RWPE1 (cell line): ENCODE results near the gene MTHFS.

Experiments
- CTCF ChIA-PET: fragments of 350-600 bp; sonication (Branson Sonifier 250); formaldehyde crosslinking; extraction: SDS; loops from one replicate; lab custom pipeline; 2021; lab: Yijun Ruan, JAX
- POLR2A ChIA-PET: fragments of 400-600 bp; formaldehyde crosslinking; extraction: SDS; loops from one replicate; lab custom pipeline; 2020; ENCODE audit warnings: antibody characterized with exemption; ENCODE audit not compliant: low non-redundant PET; lab: Yijun Ruan, JAX
- DNase-seq: peaks from one replicate; pipeline ENCODE4 v3.0.0; 2012; ENCODE audit warnings: low spot score
- H3K27ac ChIP-seq: fragments of 450-650 bp; 2 replicates; pipeline ENCODE4 v1.5.1; 2017
- TF ChIP-seq, protein P1 (sequence below): fragments of 450-650 bp; conservative IDR thresholded peaks from 2 replicates; pipeline ENCODE4 v1.5.1; 2017; ENCODE audit warnings: low read depth, mild to moderate bottlenecking

The MTHFS gene

DNA sequence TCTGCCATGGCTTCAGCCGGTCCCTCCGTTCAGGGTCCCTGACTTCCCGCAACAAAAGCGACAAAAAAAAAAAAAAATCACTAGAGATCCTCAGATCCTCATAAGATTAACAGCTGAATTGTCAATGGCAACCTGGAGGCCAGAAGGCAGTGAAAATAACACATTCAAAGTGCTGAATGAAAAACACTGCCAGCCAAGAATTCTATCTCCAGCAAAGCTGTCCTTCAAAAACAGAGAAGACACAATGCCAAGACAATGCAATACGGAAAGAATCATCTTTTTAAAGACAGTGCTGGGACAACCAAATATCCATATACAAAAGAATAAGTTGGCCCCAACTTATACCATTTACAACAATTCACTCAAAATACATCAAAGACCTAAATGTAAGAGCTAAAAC is 21.6 kb downstream of the MTHFS start:
- DNase-seq: no peak
- ChIA-PET CTCF (no interaction called here), POLR2A (no interaction called here)
- TF ChIP-seq, protein P1, sequence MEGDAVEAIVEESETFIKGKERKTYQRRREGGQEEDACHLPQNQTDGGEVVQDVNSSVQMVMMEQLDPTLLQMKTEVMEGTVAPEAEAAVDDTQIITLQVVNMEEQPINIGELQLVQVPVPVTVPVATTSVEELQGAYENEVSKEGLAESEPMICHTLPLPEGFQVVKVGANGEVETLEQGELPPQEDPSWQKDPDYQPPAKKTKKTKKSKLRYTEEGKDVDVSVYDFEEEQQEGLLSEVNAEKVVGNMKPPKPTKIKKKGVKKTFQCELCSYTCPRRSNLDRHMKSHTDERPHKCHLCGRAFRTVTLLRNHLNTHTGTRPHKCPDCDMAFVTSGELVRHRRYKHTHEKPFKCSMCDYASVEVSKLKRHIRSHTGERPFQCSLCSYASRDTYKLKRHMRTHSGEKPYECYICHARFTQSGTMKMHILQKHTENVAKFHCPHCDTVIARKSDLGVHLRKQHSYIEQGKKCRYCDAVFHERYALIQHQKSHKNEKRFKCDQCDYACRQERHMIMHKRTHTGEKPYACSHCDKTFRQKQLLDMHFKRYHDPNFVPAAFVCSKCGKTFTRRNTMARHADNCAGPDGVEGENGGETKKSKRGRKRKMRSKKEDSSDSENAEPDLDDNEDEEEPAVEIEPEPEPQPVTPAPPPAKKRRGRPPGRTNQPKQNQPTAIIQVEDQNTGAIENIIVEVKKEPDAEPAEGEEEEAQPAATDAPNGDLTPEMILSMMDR: no peak
- H3K27ac ChIP-seq: no peak overlapping the region

DNA sequence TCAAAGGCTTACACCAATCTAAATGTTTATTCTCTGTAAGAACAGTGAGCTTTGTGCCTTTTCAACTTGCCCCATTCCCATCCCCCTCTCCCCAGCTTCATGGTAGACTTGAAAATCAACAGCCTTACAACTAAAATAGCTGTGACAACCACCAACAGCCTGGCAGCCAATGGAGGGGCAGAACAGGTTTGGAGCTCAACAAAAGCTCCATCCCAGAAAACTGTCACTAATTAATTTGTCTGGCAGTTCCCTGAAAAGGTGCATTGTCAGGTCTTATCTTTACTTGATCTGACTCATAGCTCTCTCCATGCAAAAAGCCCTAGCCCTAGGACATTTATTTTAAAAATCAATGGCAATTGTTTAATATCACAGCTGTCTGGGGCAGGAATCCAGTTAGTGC is 22.6 kb downstream of the MTHFS start:
- CTCF ChIA-PET: interaction anchor here (0.6 to 1.1 kb wide), 3 partner anchors 9 to 1788 kb away, joined by 3 read pairs; no protein-coding TSS in a partner anchor
- TF ChIP-seq, protein P1: no peak
- H3K27ac ChIP-seq: no peak overlapping the region
- POLR2A ChIA-PET: no interaction called here
- peak; percentile 15 for DNase-seq

DNA sequence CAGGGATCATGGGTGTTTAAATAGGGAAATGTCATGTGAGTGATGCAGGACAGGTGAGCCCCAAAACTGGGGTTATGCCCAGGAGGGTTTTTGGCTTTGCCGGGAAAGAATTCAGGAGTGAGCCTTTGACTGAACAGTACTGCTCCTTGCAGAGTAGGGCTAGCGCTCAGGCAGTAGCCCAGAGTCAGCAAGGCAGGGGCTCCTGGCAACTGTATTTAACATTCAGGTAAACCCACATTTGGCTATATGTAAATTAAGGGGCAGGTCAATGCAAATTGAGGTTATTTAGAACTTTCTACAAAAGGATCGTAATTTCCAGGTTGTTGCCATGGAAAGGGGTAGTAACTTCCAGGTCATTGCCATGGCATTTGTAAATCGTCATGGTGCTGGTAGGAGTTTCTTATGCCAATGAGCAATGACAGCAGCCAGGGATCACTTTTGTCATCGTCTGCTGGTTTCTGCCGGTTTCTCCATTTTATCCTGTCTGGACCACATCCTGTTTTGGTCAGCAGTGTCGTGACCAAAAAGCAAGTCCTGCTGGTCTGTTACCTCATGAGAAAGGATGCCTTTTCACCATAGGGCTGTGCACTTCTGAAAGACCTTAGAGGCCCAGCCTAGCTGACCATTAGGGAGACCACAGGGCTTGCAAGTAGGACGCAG is 24.3 kb downstream of the MTHFS start:
- H3K27ac ChIP-seq: no peak overlapping the region
- ChIA-PET CTCF (no interaction called here), POLR2A (no interaction called here)
- DNase-seq: no peak
- TF ChIP-seq, protein P1: no peak

DNA sequence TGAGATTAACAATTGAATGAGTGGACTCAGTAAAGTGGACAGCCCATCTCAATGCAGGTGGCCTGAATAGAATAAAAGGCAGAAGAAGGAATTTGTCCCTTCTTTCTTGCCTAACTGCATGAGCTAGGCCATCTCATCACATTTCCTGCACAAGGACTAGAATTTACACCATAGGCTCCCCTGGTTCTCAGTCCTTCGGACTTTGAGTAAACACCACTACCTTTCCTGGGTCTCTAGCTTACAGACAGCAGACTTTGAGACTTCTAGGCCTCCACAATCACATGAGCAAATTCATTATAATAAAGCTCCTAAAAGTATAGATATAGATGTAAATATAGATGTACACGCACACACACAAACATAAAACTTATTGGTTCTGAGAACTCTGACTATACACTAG is 28.3 kb downstream of the MTHFS start:
- TF ChIP-seq, protein P1: no peak
- no peak overlapping the region for H3K27ac ChIP-seq
- ChIA-PET POLR2A (no interaction called here), CTCF (interaction anchor here (0.6 to 0.7 kb wide), 2 partner anchors 15 to 530 kb away, joined by 3 read pairs; no protein-coding TSS in a partner anchor)
- DNase-seq: no peak

DNA sequence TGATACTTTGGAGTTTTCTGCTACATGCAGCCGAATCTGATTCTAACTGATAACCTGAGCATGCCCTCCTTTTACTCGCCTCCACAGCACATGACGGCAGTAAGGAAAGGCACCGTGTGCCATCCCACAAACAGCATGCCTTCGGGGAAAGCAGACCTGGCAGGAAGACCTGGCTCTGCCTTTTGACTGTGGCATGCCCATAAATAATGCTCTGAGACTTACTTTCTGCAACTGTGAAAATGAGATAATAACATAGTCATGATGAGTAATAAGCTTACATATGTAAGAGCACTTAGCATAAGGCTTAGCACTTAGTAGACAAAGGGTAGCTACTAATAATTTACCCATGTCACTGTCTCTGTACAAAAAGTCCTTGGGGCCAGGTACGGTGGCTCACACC is 32.9 kb downstream of the MTHFS start:
- ChIA-PET POLR2A (no interaction called here), CTCF (interaction anchor here (0.5 to 1.7 kb wide), 2 partner anchors 10 to 1093 kb away, joined by 3 to 5 read pairs; no protein-coding TSS in a partner anchor)
- DNase-seq: peak; percentile 63
- H3K27ac ChIP-seq: no peak overlapping the region; the same call in 1 of the 2 replicates
- TF ChIP-seq, protein P1: no peak

DNA sequence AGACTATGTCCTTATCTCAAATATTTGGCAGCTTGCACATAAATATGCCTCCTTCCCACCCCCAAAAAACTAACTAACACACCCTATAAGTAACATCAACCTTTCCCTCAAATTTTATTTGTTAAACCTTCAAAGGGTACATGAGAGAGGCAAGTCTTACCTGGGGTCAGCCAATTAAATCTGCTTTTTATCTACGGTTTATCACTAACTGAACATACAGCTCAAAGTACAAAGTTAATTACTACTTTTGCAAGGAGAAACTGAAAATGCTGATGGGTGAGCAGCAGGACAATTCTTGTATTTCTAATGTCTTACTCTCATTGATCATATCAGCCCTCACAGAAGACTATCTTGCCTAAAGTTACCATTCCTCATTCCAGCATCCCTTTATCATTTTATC is 34.6 kb downstream of the MTHFS start:
- ChIA-PET CTCF (no interaction called here), POLR2A (no interaction called here)
- TF ChIP-seq, protein P1: no peak
- DNase-seq: no peak
- H3K27ac ChIP-seq: no peak overlapping the region
